Lung (tissue), 12 donors: Measurements from ENCODE around the gene GIPC3. TPM values are rescaled to one million over a fixed set of nuclear protein-coding genes. Genes with fewer than 3 reads are reported as not detected.
A peak's percentile ranks its signal among the peaks of the same experiment; 100 is the strongest.

Source experiments
- ATAC-seq: fragments of 200-7000 bp; cut with Tn5 transposase; one replicate; pipeline ENCODE4 v1.9.1; 2020; ENCODE audit warnings: moderate number of reproducible peaks; ENCODE audit not compliant: insufficient read depth, low FRiP score
- DNase-seq, 3 donors: peaks; one replicate each; pipeline ENCODE4 v3.0.0-alpha.2; 2013 to 2017
- H3K27ac ChIP-seq, 2 donors: one replicate each; pipeline ENCODE4 v1.5.1; 2013; ENCODE audit warnings: mild to moderate bottlenecking in 2 of 2, moderate library complexity in 2 of 2, control low read depth in 1 of 2, inconsistent platforms in 1 of 2, low read depth in 1 of 2, low read length in 1 of 2
- H3K27me3 ChIP-seq, 3 donors: one replicate each; pipeline ENCODE4 v1.5.1; 2013; ENCODE audit warnings: low read length in 2 of 3; ENCODE audit not compliant: control insufficient read depth in 3 of 3, insufficient read depth in 3 of 3
- H3K36me3 ChIP-seq, 4 donors: one replicate each; pipeline ENCODE4 v1.5.1; 2013; ENCODE audit warnings: low read length in 4 of 4, mild to moderate bottlenecking in 1 of 4, moderate library complexity in 1 of 4; ENCODE audit not compliant: control insufficient read depth in 4 of 4, insufficient read depth in 4 of 4
- H3K4me1 ChIP-seq, 5 donors: one replicate each; pipeline ENCODE4 v1.5.1; 2013; ENCODE audit warnings: low read length in 5 of 5, mild to moderate bottlenecking in 2 of 5, moderate library complexity in 1 of 5; ENCODE audit not compliant: control insufficient read depth in 5 of 5, insufficient read depth in 5 of 5
- H3K4me3 ChIP-seq: one replicate; pipeline ENCODE4 v1.5.1; 2013; ENCODE audit warnings: mild to moderate bottlenecking, control low read depth, moderate library complexity
- H3K9ac ChIP-seq, 2 donors: one replicate each; pipeline ENCODE4 v1.5.1; 2013; ENCODE audit warnings: low read length in 2 of 2, control low read depth in 1 of 2; ENCODE audit not compliant: insufficient read depth in 1 of 2
- H3K9me3 ChIP-seq, 4 donors: one replicate each; pipeline ENCODE4 v1.5.1; 2013; ENCODE audit warnings: low read length in 3 of 4, mild to moderate bottlenecking in 1 of 4, moderate library complexity in 1 of 4; ENCODE audit not compliant: control insufficient read depth in 4 of 4, insufficient read depth in 3 of 4
- CTCF ChIP-seq: IDR thresholded peaks from 2 replicates; pipeline ENCODE4 v1.5.1; 2012; ENCODE audit warnings: mild to moderate bottlenecking; ENCODE audit errors: control extremely low read depth, extremely low read depth
- WGBS, 2 donors: extraction: QIAGEN DNeasy Blood & Tissue Kit; methylation state at CpG; one replicate each; pipeline ENCODE4 v1.1.7; 2013; 5-methylcytosine and 5-hydroxymethylcytosine counted together
- polyA plus RNA-seq, 2 donors: library from polyadenylated mRNA; stranded (reverse); fragments of 200-250 nt; gene quantifications; one replicate each; pipeline ENCODE4 v1.2.1, GENCODE V29; 2013
- total RNA-seq, 2 donors: library from RNA; depleted of rRNA in 1 of 2; stranded (reverse); fragments of >200 nt in 1 of 2; gene quantifications; one replicate each; pipeline ENCODE4 v1.2.1, GENCODE V29; 2014 to 2021
- donor health status: control.
- donor health status: control.
- donor health status: Bipolar disorder and iron deficiency.
- donor health status: healthy.
- donor health status: DM: yes; HTN: yes; CAD: no.

Gene GIPC3
- total and polyA plus RNA-seq, 4 donors: 1.6 to 2.1 (median 1.9) TPM

GRCh38 chr19:3556423-3556977 lies 28.8 kb upstream of the GIPC3 start:
- H3K4me3 ChIP-seq: peak overlapping the region; percentile 93
- DNase-seq (no peak), ATAC-seq (no peak)
- peak overlapping the region in 1 of 2 donors; percentile 56 for H3K27ac ChIP-seq
- H3K27me3 ChIP-seq: no peaks in the 10 kb centered on the region
- H3K4me1 ChIP-seq: peaks cover 0 to 17% (median 0%) of the 10 kb centered on the region in 5 donors
- TF ChIP-seq CTCF: no peak
- peak overlapping the region in 1 of 2 donors; percentile 78 for H3K9ac ChIP-seq
- 30 to 37% methylated on average over 9 of the region's 9 CpGs for WGBS, 2 donors
- no peaks in the 10 kb centered on the region for H3K9me3 ChIP-seq
- no peaks in the 10 kb centered on the region for H3K36me3 ChIP-seq

GRCh38 chr19:3556978-3557460 lies 28.3 kb upstream of the GIPC3 start:
- H3K4me1 ChIP-seq: peaks cover 0 to 17% (median 0%) of the 10 kb centered on the region in 5 donors
- 0 to 1% methylated on average over 35 to 60 of the region's 60 CpGs for WGBS, 2 donors
- H3K27ac ChIP-seq: peak overlapping the region; percentile 56 to 70
- no peak for DNase-seq
- no peak for ATAC-seq
- peak overlapping the region; percentile 93 for H3K4me3 ChIP-seq
- no peaks in the 10 kb centered on the region for H3K36me3 ChIP-seq
- H3K9me3 ChIP-seq: no peaks in the 10 kb centered on the region
- H3K27me3 ChIP-seq: no peaks in the 10 kb centered on the region
- H3K9ac ChIP-seq: peak overlapping the region in 1 of 2 donors; percentile 78
- no peak for TF ChIP-seq CTCF

GRCh38 chr19:3557461-3558248 lies 27.6 kb upstream of the GIPC3 start, which contains the start of gene MFSD12:
Gene MFSD12 (minus strand): TSS chr19:3557586. CDS start chr19:3557403, 183 bp downstream.
- peak; percentile 99 for ATAC-seq
- Histone ChIP-seq H3K36me3 (no peaks in the 10 kb centered on the region), H3K27me3 (no peaks in the 10 kb centered on the region), H3K9ac (peak within 1 kb of the TSS in 1 of 2 donors; percentile 78), H3K4me1 (peaks cover 0 to 16% (median 0%) of the 10 kb centered on the region in 5 donors), H3K27ac (peak within 1 kb of the TSS; percentile 62 to 70), H3K4me3 (peak within 1 kb of the TSS; percentile 93), H3K9me3 (no peaks in the 10 kb centered on the region)
- TF ChIP-seq CTCF: peak; percentile 18
- WGBS, 2 donors: 1% methylated on average over 65 to 81 of the region's 81 CpGs
- DNase-seq: peak; percentile 94 to 96 (median 95)
